Cardiac muscle cell (in vitro differentiated cells and primary cell): ENCODE data around the gene GRAP2. TPM values are rescaled to one million over a fixed set of nuclear protein-coding genes. Genes with fewer than 3 reads are reported as not detected.

Experiments used
- DNase-seq, 2 donors: peaks; one replicate each; pipeline versions ENCODE4 v3.0.0 to v3.0.0-alpha.2; 2010 to 2017; ENCODE audit warnings: low read depth in 1 of 2, low spot score in 1 of 2
- H3K27ac ChIP-seq: fragments of 200-600 bp; sonication (generic); 2 replicates; pipeline ENCODE4 v1.5.1; 2016
- H3K27me3 ChIP-seq: fragments of 200-600 bp; sonication (generic); 2 replicates; pipeline ENCODE4 v1.6.0; 2016; ENCODE audit warnings: control low read depth
- H3K36me3 ChIP-seq: fragments of 200-600 bp; sonication (generic); 2 replicates; pipeline ENCODE4 v1.5.1; 2016; ENCODE audit warnings: control low read depth
- H3K4me1 ChIP-seq: fragments of 200-600 bp; sonication (generic); 2 replicates; pipeline ENCODE4 v1.8.1; 2017; ENCODE audit warnings: low read depth, mild to moderate bottlenecking, mixed run types
- H3K4me3 ChIP-seq: fragments of 200-600 bp; sonication (generic); 2 replicates; pipeline ENCODE4 v1.5.1; 2016; ENCODE audit warnings: mild to moderate bottlenecking
- H3K9me3 ChIP-seq: fragments of 200-600 bp; sonication (generic); 2 replicates; pipeline ENCODE4 v1.5.1; 2017; ENCODE audit warnings: low read depth, mild to moderate bottlenecking, control low read depth
- polyA plus RNA-seq: library from polyadenylated mRNA; unstranded; fragments of >200 nt; fragmentation: Nextera tagmentation; extraction: Ambion mirVana; gene quantifications from 2 replicates; pipeline ENCODE4 v1.2.1, GENCODE V29; 2016
- total RNA-seq: library from RNA; depleted of rRNA; stranded (reverse); fragments of >200 nt; gene quantifications from 2 replicates; pipeline ENCODE4 v1.2.3, GENCODE V29; 2016
- TF ChIP-seq, protein P1 (sequence below): IDR thresholded peaks from 2 replicates; pipeline ENCODE4 v1.5.1; 2012; ENCODE audit warnings: low read depth, mild to moderate bottlenecking, low read length

GRAP2 gene
- total RNA-seq = 0.09 and 0.32 TPM in 2 replicates
- polyA plus RNA-seq = 0.09 TPM in 1 of 2 replicates, not detected in the other

DNA sequence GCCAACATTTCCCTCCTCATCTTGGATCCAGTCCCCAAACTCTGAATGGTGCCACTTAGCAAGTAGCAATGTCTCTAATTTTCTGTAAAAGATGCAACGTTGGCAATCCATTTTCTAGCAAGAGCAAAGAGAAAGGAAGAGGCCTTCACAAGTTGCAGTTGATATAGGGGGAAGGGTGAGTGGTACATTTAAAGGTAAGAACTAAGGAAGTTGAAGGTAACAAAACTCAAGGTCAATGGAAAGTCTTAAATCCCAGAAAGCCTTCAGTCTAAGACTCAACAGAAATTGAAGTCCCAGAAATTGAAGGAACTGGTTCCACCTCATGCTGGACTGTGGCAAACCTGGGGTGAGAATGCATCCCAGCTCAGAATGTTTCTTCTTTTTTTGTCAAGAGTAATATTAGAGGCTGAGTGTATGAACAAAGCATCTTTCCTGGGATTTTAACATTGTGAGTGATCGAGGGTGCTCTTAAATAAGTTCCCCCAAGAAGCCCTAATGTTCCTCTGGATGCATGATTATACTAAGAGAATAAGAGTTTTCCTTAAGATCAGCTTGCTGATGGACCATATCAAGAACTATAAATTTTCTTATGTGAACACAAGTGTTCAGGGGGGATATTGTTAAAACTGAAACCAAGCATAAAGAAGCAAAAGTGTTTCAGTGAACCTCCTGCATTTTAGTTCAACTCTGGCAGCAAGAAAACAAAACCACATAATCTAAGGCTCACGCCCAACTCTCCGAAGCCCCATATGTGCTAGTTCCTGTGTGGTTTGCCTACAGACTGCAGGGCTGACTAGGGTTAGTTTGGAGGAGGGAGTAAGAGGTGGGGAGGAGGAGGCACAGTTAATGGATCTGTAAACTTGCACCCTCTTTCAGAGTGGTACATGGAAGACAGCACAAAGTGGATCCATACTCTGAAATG is at the start of gene GRAP2:
TSS of gene GRAP2 (plus strand) at position 779 of the 922 bp plus-strand sequence. CDS start 46,023 bp downstream, outside the sequence.
- Histone ChIP-seq H3K9me3 (no peaks in the 10 kb centered on the region), H3K4me3 (no peak within 1 kb of the TSS), H3K27me3 (no peaks in the 10 kb centered on the region), H3K36me3 (no peaks in the 10 kb centered on the region), H3K4me1 (peaks cover 8% of the 10 kb centered on the region), H3K27ac (no peak within 1 kb of the TSS)
- no peak for DNase-seq
- TF ChIP-seq, protein P1, sequence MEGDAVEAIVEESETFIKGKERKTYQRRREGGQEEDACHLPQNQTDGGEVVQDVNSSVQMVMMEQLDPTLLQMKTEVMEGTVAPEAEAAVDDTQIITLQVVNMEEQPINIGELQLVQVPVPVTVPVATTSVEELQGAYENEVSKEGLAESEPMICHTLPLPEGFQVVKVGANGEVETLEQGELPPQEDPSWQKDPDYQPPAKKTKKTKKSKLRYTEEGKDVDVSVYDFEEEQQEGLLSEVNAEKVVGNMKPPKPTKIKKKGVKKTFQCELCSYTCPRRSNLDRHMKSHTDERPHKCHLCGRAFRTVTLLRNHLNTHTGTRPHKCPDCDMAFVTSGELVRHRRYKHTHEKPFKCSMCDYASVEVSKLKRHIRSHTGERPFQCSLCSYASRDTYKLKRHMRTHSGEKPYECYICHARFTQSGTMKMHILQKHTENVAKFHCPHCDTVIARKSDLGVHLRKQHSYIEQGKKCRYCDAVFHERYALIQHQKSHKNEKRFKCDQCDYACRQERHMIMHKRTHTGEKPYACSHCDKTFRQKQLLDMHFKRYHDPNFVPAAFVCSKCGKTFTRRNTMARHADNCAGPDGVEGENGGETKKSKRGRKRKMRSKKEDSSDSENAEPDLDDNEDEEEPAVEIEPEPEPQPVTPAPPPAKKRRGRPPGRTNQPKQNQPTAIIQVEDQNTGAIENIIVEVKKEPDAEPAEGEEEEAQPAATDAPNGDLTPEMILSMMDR = no peak

DNA sequence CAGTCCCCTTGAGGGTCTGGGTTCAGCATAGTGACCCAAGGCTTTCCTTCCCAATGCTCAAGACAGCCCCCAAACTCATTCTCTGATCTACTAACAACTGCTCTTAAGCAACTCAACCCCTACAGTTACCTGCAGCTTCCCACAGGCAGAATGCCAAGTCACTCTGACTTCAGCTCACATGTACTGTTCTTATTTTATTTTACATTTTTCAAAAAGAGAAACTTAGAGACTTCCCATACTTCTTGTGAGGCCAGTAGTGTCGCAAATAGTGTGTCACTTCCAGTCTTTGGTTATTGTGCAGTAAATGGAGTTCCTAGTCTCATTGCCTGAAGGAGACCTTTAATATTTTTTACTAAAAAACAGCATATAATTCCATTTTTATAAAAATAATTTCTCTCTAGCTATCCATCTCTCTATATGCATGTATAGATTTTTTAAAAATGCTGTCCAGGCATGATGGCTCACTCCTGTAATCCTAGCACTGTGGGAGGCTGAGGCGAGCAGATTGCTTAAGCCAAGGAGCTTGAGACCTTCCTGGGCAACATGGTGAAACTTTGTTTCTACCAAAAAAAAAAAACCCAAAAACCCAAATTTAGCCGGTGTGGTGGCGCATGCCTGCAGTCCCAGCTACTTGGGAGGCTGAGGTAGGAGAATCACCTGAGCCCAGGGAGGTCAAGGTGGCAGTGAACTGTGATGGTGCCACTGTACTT is 49.1 kb upstream of the GRAP2 start:
- no peaks in the 10 kb centered on the region for H3K9me3 ChIP-seq
- H3K27me3 ChIP-seq = peaks cover 18% of the 10 kb centered on the region
- DNase-seq = no peak
- no peaks in the 10 kb centered on the region for H3K36me3 ChIP-seq
- TF ChIP-seq, protein P1 = no peak
- no peak overlapping the region for H3K27ac ChIP-seq
- no peaks in the 10 kb centered on the region for H3K4me1 ChIP-seq
- no peak overlapping the region for H3K4me3 ChIP-seq

DNA sequence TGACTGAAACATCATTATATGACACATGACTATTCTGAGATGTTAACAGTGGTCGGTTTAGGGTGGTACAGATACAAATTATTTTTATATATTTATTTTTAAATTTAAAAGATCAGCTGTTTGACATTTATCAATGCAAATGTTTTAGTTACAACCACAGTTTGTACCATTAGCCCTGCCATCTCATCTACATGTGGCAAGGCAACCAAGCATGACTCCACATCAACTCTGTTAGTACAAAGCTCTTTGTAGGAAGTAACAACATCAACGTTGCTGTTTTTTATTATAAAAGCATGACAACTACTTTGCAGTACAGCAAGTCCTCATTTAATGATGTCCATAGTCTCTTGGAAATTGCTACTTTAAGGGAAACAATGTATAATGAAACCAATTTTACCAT is 48.1 kb upstream of the GRAP2 start:
- Histone ChIP-seq H3K9me3 (no peaks in the 10 kb centered on the region), H3K4me3 (no peak overlapping the region), H3K36me3 (no peaks in the 10 kb centered on the region), H3K27ac (no peak overlapping the region), H3K4me1 (no peaks in the 10 kb centered on the region), H3K27me3 (peaks cover 18% of the 10 kb centered on the region)
- TF ChIP-seq, protein P1 = no peak
- no peak for DNase-seq

DNA sequence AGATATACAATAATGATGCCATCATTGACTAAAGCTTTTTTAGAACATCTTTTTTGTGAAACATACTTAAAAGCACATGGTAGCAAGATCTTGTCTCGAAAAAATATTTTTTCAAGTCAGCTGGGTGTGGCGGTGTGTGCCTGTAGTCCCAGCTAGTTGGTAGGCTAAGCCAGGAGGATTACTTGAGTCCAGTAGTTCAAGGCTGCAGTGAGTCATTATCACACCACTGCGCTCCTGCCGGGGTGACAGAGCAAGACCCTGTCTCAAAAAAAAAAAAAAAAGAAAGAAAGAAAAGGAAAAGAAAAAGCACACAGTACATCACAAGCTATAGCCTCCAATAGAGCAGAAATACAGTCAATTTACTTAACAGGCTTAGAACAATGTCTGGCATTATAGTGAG is 44.3 kb upstream of the GRAP2 start:
- no peak for DNase-seq
- H3K4me3 ChIP-seq = no peak overlapping the region
- H3K4me1 ChIP-seq = no peaks in the 10 kb centered on the region
- no peak overlapping the region for H3K27ac ChIP-seq
- H3K27me3 ChIP-seq = peaks cover 11% of the 10 kb centered on the region
- H3K9me3 ChIP-seq = no peaks in the 10 kb centered on the region
- TF ChIP-seq, protein P1 = no peak
- H3K36me3 ChIP-seq = no peaks in the 10 kb centered on the region

DNA sequence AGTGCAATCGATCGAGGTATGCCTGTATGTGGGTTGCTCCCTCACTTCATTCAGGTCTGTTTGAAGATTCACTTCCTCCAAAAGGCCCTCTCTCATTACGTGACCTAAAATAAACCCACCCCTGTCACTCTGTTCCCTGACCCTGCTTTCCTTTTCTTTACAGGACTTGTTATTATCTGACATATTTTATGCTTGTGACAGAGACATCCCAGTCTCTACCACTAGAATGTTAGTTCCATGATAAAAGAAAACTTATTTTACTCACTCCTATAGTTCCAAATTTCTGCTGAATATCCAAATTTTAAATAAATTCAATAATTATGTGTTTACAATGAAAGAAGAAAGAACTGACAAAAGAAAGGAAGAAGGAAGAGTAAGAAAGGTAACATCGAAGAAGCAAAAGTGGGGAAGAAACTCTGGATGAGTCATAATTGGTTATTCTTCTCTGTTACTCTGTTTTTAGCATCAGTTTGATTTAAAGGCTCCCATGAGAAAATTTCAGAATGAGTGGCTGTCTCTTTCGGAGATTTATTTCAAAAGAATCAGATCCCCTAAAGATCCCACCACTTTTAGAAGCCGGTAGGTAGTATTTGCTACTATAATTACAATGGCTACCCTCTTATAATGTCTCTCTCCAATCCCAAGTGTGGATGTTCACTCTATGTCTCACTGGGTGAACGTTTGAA is 40.8 kb upstream of the GRAP2 start:
- peaks cover 1% of the 10 kb centered on the region for H3K27me3 ChIP-seq

More for the DNA sequence above, 40.8 kb upstream of the GRAP2 start:
- DNase-seq = no peak
- TF ChIP-seq, protein P1 = no peak
- H3K4me1 ChIP-seq = no peaks in the 10 kb centered on the region
- H3K27ac ChIP-seq = no peak overlapping the region
- H3K9me3 ChIP-seq = no peaks in the 10 kb centered on the region
- no peaks in the 10 kb centered on the region for H3K36me3 ChIP-seq
- H3K4me3 ChIP-seq = no peak overlapping the region
